GM19328 (cell line): Measurements from ENCODE around the gene CXCR6.

Experiments used
- ATAC-seq: cut with Tn5 transposase; IDR thresholded peaks from one replicate; pipeline ENCODE4 v1.9.1; 2021; ENCODE audit warnings: mild to moderate bottlenecking, moderate library complexity; ENCODE audit not compliant: unreplicated experiment

CXCR6 gene

DNA sequence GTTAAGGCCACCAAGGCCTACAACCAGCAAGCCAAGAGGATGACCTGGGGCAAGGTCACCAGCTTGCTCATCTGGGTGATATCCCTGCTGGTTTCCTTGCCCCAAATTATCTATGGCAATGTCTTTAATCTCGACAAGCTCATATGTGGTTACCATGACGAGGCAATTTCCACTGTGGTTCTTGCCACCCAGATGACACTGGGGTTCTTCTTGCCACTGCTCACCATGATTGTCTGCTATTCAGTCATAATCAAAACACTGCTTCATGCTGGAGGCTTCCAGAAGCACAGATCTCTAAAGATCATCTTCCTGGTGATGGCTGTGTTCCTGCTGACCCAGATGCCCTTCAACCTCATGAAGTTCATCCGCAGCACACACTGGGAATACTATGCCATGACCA is 3.6 kb downstream of the CXCR6 start:
- ATAC-seq: no peak

GRCh38 chr3:45947361-45947760 is 4.1 kb downstream of the CXCR6 start:
- ATAC-seq: no peak

DNA sequence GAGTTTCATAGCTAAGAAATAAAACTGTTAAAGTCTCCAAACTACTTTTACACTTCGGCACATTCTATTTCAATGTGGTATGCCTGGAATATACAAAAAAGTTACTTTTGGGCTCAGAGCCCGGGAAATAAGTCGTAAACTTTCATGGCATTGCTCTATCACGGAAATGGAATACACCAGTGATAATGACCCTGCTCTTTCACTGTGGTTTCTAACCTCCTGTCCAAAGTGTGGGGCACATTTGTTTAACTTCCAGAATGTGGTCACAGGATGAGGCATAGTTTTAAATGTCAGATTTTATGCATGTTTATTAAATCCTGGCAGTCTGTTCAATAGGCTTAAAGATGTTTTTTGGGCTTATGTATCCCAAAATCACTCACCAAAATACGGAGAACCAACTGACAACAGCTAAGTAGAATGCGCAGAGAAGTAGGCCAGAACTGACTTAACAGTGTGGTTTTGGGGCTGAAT is 5.1 kb downstream of the CXCR6 start:
- ATAC-seq: no peak

DNA sequence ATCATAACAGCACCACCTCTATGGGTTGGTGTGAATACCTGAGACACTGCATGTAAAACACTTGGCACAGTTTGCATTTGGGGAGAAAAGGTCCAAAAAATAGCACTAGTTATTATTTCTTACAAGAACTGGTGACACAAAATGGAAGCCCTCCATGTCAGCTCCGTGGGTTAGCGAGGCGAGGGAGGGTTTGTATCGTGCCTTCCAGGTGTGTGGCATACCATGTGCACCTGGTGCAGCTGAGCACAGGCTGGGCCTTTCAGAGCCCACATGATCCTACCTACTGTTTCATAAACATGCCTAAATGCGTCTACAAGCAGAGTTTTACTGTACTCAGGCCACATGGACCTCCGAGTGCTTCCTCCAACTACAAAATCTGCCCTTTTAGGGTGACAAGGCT is 5.6 kb downstream of the CXCR6 start:
- ATAC-seq: no peak

DNA sequence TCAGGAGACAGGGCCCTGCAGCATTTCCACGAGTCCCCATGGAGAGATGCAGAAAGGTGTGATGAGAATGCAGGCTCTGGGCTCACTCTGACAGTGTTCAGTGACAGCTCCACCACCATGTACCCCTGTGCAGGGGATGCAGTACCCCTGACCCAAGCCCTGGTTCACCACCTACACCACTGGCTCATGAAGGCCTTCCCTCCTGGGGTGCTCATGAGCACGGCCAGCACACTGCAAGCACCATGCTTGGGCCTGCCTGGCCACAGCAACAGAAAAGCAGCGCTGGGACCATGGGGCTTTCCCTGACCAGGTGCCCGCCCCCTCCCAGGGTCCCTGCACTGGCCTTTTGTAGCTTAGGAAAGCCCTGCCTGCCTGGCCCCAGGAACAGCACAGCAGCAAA is 6.2 kb downstream of the CXCR6 start:
- ATAC-seq: no peak

GRCh38 chr3:45950131-45950530 is 6.9 kb downstream of the CXCR6 start:
- no peak for ATAC-seq

- ATAC-seq: no peak
Measured at GRCh38 chr3:45950686-45951600, 7.7 kb downstream of the CXCR6 start.

DNA sequence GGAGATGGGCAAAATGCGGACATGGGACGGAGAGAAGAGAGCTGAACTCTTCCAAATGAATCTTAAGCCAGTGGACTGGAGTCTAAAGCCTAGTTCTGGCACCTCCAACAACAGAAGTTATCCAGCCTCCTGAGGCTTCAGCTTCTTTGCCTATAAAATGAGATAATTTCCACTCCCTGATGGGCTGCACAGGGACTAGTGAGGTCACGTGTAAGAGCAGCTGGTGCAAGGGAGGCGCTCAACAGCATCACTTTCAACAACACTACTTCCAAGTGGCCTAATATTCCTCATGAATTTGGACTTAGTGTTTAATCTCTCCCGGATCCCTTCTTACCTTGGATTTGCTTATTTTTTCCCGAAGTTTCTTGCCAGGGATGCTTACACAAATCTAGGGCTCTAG is 8.7 kb downstream of the CXCR6 start:
- ATAC-seq: no peak

DNA sequence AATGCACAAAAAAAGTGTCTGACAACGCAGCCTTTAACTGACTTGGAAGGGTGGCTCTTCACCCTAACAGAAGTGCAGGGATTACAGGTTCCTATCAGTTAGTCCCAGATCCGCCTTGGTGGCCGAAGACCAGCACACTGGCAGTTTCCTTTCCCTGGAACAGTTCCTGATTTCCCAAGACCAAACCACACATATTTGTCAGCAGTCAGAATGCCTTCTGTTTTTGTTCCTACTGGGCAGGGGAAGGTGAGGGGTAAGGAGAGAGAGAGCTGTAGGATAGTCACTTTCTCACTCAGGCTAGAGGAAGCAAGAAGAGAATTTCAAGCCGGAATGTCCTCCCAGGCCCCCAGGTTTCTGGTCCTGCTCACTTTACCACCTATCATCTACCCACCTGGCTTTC is 9.2 kb downstream of the CXCR6 start:
- no peak for ATAC-seq

GRCh38 chr3:45953536-45953935 is 10.3 kb downstream of the CXCR6 start:
- no peak for ATAC-seq

DNA sequence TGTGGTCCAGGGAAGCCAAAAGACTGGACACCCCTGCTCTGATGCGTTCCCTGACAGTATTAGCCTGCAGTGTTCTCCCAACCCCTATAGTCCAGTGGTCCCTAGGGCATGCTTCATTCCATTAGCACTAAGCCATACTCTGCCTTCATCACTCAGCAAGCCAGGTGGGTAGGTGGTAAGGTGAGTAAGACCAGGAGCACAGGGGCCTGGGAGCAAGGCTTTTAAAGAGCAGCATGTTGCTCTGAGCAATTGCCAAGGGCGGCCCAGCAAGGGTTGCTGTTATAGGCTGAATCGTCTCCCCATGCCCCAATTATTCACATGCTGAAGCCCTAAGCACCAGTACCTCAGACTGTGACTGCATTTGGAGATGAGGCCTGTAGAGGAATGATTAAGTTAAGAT is 11.0 kb downstream of the CXCR6 start:
- ATAC-seq: no peak

- no peak for ATAC-seq
Measured at GRCh38 chr3:45955017-45955647, 11.9 kb downstream of the CXCR6 start.

GRCh38 chr3:45955706-45956105 is 12.4 kb downstream of the CXCR6 start:
- ATAC-seq: no peak

DNA sequence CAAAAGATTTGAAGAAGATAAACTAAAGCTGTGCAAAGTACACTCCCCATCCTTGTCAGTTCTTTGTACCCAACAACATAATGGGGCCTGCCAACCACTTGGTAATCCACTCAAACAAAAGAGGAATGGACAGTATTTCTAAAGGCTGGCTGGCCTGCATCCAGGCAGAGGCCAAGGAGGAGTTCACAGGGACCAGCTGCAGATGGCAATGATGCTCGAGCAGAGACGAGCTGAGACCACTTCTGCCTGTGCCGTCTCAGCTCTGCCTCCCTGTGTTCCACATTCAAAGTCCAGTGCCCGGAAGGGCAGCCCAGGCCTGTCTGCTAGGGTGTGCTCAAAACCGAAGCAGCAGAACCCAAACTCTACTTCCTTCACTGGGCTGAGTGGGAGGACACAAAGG is 14.3 kb downstream of the CXCR6 start:
- no peak for ATAC-seq

DNA sequence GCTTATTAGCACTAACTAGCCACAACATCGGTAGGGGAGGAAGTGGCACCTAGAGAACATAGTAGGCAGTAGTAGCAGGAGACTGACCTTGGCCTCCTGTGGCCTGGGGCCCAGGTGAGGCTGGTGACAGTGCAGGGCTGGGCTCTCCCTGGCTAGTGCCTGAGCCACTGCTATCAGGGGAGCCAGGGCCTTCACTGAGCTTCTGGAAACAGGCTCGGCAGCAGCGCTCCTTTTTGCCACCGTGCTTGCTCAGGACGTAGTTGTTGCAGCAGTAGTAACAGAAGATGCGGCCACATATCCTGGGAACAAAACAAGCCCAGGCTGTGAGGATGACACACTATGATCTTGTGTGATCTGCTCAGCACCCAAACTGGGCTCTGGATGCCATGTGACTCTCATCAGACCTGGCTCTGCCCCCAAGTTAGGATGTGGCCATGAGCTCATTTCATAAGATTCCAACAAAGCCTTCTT is 15.1 kb downstream of the CXCR6 start:
- no peak for ATAC-seq

DNA sequence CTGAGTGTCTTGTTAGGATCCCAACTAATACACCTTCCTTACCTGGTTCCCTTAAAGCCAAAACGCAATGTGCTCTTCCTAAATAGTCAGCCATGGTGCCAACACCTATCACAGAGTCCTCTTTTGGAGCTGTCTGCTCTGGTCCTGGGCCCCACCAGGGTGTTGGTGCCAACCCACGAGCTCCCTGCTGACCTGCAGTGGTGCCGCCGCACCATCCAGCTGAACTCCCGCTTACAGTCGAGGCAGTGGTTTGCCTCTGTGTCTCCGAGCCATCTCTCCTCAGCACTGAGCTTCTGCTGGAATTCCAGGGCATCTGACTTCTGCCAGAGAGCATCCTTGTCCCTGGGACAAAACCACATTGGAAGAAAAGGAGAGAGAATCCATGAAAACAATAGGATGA is 15.9 kb downstream of the CXCR6 start:
- ATAC-seq: no peak

DNA sequence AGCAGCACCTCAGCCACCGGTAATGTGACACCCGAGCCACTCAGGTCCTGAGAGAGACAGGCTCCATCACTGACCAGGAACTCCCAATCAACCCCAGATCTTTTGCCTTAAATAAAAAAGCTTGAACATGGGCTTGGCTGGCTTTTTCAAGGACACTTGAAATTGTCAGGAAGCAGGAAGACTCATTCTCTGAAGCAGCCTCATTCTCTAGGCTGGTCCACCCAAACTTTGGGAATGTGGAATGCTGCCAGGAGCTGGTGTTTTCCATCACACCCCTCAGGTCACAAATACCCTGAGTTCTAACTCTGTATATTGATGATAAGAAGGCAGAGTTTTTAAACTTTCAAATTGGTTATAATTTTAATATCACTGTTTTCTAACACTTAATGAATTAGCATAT is 17.0 kb downstream of the CXCR6 start:
- ATAC-seq: no peak

- ATAC-seq: no peak
Measured at GRCh38 chr3:45962033-45962432, 18.8 kb downstream of the CXCR6 start.

- ATAC-seq: no peak
Measured at GRCh38 chr3:45964139-45964538, 20.9 kb downstream of the CXCR6 start.

- ATAC-seq: no peak
Measured at GRCh38 chr3:45965253-45965652, 22.0 kb downstream of the CXCR6 start.

DNA sequence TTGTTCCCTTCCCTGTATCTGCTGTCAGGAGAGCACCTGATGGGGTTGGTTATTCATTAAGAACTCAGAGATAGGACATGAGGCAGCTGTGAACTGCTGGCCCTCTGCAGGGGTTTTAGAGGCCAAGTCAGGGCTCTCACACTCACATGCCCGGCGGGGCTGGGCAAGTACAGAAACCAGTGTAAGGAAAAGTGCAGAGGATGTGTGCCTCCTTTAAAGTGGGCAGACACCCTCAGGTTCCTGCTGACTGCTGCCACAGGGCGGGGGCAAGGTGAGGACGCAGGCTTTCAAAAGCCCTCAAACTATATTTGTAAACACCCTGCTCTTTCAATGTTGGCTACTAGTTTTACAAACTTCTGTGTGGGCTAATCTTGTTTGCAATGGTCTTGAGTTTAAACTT is 22.4 kb downstream of the CXCR6 start:
- ATAC-seq: no peak

DNA sequence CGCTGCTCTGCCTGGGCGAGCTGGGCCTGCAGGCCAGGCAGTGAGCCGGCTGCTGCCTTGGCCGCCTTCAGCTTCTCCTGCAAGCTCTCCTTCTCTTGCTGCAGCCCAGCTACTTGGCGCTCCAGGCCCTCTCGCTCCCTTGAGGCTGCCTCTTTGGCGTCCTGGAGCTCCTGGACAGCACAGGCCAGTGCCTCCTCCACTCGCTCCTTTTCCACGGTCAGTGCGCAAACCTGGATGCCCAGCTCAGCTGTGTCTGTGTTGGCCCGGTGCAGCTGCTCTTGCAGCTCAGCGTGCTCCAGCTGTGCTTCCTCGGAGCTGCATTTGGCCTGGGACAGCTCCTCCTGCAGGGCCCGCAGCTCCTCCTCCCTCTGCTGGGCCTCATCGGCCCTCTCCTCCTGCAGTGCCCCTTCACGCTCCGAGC is 23.1 kb downstream of the CXCR6 start:
- ATAC-seq: no peak
